Chondrocyte (in vitro differentiated cells): ENCODE results near the gene NAA40. TPM values are rescaled to one million over a fixed set of nuclear protein-coding genes. Genes with fewer than 3 reads are reported as not detected.

Experiments used
- DNase-seq: peaks from one replicate; pipeline ENCODE4 v3.0.0; 2021; ENCODE audit warnings: mixed read lengths, low spot score
- H3K27ac Mint-ChIP-seq: one replicate; pipeline ENCODE4 v1.8.0; 2021; ENCODE audit warnings: mild to moderate bottlenecking, moderate library complexity, mixed read lengths; ENCODE audit not compliant: unreplicated experiment
- H3K27me3 Mint-ChIP-seq: 2 replicates; pipeline ENCODE4 v1.8.0; 2021; ENCODE audit warnings: low read depth, mixed read lengths
- H3K36me3 Mint-ChIP-seq: 2 replicates; pipeline ENCODE4 v1.8.0; 2021; ENCODE audit warnings: low read depth, mixed read lengths
- H3K4me1 Mint-ChIP-seq: 2 replicates; pipeline ENCODE4 v1.8.0; 2021; ENCODE audit warnings: low read depth, mild to moderate bottlenecking, mixed read lengths
- H3K4me3 Mint-ChIP-seq: one replicate; pipeline ENCODE4 v1.8.0; 2021; ENCODE audit warnings: mild to moderate bottlenecking, moderate library complexity, mixed read lengths; ENCODE audit not compliant: unreplicated experiment
- H3K9me3 Mint-ChIP-seq: 2 replicates; pipeline ENCODE4 v1.8.0; 2021; ENCODE audit warnings: low read depth, mixed read lengths
- CTCF ChIP-seq: fragments of 200-600 bp; sonication (generic); IDR thresholded peaks from 2 replicates; pipeline ENCODE4 v1.5.0; 2021; ENCODE audit warnings: antibody characterized with exemption, mild to moderate bottlenecking, moderate library complexity
- total RNA-seq: library from RNA; stranded (reverse); gene quantifications from 3 replicates; pipeline ENCODE4 v1.2.1, GENCODE V29; 2021

NAA40 gene
- total RNA-seq, 1 donor from 2014 or later, result 17.7 TPM

GRCh38 chr11:63978551-63979239 is 39.9 kb downstream of the NAA40 start:
- Mint-ChIP-seq H3K27ac (peak overlapping the region; percentile 23), H3K4me3 (no peak overlapping the region)

GRCh38 chr11:63979426-63979825 is 40.6 kb downstream of the NAA40 start:
- H3K36me3 Mint-ChIP-seq, result peaks cover 4% of the 10 kb centered on the region
- DNase-seq, result no peak
- no peak for TF ChIP-seq CTCF
- peaks cover 25% of the 10 kb centered on the region for H3K4me1 Mint-ChIP-seq
- no peaks in the 10 kb centered on the region for H3K27me3 Mint-ChIP-seq
- no peak overlapping the region for H3K27ac Mint-ChIP-seq
- H3K4me3 Mint-ChIP-seq, result no peak overlapping the region
- no peaks in the 10 kb centered on the region for H3K9me3 Mint-ChIP-seq

More at GRCh38 chr11:63978551-63979239, 39.9 kb downstream of the NAA40 start:
- Mint-ChIP-seq H3K27me3 (no peaks in the 10 kb centered on the region), H3K36me3 (peaks cover 5% of the 10 kb centered on the region), H3K4me1 (peaks cover 29% of the 10 kb centered on the region), H3K9me3 (no peaks in the 10 kb centered on the region)
- DNase-seq, result no peak
- no peak for TF ChIP-seq CTCF

DNA sequence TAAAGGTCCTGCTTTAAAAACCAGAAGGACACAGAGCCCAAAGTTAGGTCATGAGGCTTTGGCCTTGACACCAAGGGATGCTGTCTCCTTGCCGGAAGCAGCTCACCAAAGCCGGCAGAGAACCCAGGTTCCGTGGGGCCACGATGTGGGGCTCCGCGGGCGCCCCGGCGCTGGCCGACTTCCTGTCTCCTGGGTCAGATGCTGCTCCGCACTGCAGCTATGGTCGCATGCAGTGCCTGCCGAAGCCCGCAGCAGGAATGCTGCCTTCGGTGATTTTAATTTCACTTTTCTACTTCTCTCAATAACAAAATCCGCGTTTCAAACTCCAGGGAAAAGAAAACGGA is 47.0 kb downstream of the NAA40 start:
- Mint-ChIP-seq H3K36me3 (peaks cover 5% of the 10 kb centered on the region), H3K9me3 (no peaks in the 10 kb centered on the region), H3K4me1 (peaks cover 25% of the 10 kb centered on the region), H3K4me3 (peak overlapping the region; percentile 89), H3K27me3 (no peaks in the 10 kb centered on the region), H3K27ac (peak overlapping the region; percentile 98)
- DNase-seq, result no peak
- no peak for TF ChIP-seq CTCF

DNA sequence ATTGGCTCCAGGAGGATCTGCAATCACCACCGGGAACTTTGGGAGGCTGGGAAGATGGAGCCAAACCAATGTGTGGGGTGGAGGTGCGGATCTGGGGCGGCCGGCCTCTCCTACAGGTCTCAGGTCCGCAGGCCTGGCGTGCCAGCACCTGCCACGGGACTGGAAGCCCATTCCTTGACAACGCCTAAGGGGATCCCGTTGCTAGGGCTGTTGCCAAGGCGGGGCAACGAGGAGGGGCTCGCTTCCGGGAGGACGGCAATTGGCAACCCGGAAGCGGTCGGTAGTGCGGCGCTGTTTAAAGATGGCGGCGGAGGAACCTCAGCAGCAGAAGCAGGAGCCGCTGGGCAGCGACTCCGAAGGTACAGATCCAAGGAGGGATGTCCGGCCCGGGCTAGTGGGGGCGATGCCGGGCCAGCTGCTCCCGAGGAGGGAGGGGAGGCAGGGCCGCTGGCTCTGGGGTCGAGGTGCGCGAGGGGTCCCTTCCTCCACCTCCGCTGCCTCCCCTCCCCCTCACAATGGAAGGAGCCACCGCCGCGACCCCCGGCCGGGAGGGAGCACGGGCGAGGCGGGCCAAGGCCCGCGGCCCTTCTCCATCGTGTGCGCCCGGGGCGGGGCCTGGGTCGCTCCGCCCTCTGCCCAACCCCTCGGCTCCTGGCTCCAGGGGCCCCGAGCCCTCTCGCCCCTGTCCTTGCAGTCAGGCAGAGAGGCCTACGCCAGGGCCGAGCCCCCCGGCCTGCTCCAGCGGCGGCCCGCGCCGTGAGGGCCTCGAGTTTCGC is 47.5 kb downstream of the NAA40 start, which contains the start of gene OTUB1:
Gene OTUB1, plus strand, starts transcription at position 283 of the 776 bp plus-strand sequence. Its CDS starts 19 bp downstream, at position 302.
- H3K36me3 Mint-ChIP-seq, result peaks cover 5% of the 10 kb centered on the region
- H3K4me3 Mint-ChIP-seq, result peak within 1 kb of the TSS; percentile 89
- DNase-seq, result no peak
- no peaks in the 10 kb centered on the region for H3K9me3 Mint-ChIP-seq
- H3K27ac Mint-ChIP-seq, result peak within 1 kb of the TSS; percentile 98
- no peak for TF ChIP-seq CTCF
- H3K4me1 Mint-ChIP-seq, result peaks cover 25% of the 10 kb centered on the region
- no peaks in the 10 kb centered on the region for H3K27me3 Mint-ChIP-seq

DNA sequence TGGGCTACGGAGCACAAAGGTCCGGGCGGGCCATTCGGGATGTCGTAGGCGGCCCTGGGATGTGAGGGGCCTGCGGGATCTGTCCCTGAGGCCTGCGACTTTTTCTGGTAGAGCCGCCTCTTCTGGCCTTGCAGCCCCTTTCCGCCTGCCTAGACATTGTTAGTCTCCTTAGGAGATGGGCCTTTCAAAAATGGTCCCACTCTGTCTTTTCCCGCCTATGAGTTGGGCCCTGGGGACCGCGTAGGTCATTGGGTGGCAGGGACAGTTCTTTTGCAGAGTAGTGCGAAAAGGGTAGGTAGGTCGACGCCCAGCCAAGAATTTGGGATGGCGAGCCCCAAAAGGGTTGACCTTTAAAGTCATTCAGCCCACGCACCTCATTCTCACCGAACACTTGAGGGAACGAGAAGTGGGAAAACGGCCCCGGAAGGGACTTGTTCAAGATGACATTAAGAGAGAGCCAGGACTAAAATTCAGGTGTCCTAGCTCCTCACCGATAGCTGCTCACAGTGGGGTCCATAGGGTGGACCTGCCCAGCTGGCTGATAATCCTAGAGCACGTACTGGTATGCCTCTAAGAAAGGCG is 48.2 kb downstream of the NAA40 start:
- Mint-ChIP-seq H3K9me3 (no peaks in the 10 kb centered on the region), H3K4me1 (peaks cover 25% of the 10 kb centered on the region), H3K27me3 (no peaks in the 10 kb centered on the region), H3K36me3 (peaks cover 7% of the 10 kb centered on the region), H3K27ac (no peak overlapping the region), H3K4me3 (peak overlapping the region; percentile 68)
- no peak for DNase-seq
- TF ChIP-seq CTCF, result no peak
